ENCODE results near the gene CACTIN.

CACTIN gene

DNA sequence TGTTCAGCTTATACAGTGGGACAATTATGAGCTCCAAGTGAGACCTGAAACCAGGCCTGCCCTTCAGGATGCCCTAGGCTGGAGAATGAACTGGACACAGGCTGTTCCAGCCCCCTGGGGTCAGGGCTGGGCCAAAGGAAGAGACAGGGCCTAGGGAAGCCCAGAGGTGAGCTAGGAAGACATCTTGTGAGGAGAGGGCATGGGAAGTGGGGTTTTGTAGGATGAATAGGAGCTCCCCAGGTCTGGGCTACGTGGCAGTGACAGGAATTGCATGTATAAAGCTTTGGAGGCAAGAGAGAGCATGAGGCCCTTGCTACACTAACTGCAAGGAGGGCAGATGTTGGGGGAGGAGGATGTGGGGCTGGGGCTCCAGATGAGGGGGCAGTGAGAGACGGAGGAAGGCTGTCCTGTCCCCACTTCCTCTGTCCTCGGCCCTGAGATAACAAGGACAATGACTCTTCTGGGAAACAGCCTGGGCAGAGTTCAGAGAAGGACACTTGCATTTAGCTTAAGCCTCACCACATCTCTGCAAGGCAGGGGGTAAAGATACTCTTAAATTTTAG, 18.4 kb downstream of the CACTIN start:
- no peak for DNase-seq

DNA sequence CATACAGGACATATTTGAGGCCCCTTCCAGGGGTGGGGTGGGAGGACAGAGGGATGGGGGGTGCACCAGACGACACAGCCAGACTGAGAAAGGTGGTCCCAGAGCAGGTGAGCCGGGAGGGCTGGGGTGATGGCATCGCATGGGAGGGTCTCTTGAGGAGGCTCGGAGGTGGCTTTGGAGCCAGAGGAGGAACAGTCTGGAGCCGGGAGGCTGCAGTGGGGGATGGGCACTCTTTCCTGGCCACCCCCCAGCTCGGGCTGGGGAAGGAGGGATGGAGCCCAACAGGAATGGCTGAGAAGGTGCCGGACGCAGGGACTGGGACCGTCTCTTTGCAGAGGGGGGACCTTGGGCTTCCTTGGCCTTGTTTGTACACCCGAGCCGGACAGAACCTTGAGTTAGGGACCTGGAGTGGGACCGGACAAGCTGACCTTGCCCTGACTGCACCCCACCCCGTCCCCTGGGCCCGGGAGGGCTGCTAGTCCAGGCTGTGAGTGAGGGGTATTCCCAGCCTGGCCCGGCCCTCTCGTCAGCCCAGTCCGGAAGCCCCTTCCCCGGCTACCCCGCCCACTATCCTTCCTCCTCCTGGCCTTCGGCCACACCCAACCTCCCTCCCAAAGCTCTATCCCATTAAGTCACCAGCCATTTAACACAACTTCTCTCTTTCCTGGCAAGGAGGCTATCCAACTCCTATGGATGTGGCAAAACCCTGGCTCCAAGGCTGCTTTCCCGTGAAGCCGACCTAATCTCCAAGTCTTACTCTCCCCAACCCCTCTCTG, 19.1 kb downstream of the CACTIN start:
- DNase-seq = no peak

DNA sequence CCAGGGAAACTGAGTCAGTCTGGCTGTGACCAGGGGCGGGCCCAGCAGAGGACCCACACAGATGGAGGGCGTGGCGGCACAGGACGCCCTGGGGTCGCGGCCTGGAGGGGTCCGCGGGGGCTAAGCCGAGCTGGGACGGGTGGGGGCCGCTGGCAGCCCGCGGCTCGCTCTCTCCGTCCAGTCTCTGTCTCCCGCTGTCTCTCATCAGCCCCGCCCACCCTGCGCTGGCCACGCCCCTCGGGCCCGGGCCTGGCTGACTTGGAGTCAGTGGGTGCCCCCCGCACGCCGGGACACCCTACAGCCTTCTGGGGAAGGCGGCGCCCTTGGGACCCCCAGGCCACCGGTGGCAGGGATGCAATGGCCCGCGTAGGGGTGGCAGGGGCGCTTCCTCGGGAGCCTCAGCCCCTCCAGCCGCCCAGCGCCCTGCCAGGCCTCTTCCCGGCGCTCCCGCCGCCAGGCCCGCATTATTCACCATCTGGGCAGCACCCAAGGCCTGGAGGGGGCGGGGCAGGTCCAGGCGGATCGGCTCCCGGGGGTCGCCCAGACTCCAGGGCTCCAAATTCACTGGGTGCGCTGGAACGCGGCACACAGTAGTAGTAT, 19.8 kb downstream of the CACTIN start, which contains the start of gene TBXA2R:
TBXA2R (minus strand) TSS at position 186 of the 600 bp plus-strand sequence. CDS start 6,241 bp downstream, outside the sequence.
- peak; percentile 43 for DNase-seq

DNA sequence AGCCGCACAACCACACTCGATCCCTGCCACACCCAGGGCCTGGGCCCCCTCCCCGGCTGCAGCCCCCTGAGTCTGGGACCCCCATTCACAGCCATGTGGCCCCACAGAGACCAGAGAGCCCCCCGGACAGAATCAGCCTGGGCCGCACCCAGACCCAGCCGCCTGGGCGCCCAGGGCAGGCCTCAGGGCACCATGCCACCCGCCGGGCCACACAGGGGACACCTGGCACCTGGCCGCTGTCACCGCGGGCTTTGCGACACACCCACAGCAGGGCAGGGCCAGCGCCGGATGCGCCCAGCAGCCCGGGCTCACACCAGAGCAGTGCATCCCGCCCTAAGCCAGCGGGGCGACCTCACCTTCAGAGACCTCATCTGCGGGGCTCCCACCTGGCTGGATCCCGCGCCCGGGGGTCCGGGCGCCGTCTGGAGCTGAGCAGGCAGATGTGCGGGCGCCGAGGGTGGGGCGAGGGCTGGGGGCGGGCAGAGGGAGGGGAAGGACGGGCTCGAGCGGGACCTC, 20.4 kb downstream of the CACTIN start:
- DNase-seq = peak; percentile 12

DNA sequence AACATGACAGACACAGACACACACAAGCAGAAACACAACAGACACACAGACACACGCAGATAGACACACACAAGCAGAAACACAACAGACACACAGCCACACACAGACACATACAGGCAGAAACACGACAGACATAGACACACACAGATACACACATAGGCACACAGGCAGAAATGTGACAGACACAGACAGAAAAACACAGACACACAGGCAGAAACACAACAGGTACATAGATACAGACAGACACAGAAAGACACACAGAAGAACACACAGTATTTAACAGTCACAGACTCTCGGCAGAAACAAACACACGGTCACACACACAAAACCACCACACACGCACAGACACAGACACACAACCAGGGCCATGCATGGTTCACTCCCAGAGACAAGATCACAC, 20.8 kb downstream of the CACTIN start:
- DNase-seq = no peak

DNA sequence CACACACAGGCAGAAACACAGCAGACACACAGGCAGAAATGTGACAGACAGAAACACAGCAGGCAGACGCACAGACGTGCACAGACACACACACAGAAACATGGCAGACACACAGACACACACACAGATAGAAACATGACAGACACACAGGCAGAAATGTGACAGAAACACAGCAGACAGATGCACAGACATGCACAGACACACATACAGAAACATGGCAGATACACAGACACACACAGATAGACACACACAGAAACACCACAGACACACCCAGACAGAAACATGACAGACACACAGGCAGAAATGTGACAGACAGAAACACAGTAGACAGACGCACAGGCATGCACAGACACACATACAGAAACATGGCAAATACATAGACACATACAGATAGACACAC, 21.2 kb downstream of the CACTIN start:
- DNase-seq = no peak

DNA sequence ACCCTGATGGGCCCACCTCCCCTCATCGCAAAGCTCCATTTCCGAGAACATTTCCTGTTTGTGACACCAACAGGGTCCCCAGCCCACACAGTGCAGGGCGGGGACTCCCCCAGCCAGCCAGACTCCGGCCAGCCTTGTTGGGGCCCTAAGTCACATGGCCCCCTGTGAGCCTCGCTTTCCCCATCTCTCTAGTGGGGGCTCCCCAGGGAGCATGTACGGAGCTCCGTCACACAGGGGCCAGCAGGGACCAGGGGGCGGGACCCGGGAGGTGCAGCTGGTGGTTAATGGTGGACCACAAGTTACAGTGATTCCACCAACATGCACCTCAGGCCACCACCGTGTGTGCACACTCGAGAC, 21.6 kb downstream of the CACTIN start:
- peak; percentile 30 for DNase-seq

DNA sequence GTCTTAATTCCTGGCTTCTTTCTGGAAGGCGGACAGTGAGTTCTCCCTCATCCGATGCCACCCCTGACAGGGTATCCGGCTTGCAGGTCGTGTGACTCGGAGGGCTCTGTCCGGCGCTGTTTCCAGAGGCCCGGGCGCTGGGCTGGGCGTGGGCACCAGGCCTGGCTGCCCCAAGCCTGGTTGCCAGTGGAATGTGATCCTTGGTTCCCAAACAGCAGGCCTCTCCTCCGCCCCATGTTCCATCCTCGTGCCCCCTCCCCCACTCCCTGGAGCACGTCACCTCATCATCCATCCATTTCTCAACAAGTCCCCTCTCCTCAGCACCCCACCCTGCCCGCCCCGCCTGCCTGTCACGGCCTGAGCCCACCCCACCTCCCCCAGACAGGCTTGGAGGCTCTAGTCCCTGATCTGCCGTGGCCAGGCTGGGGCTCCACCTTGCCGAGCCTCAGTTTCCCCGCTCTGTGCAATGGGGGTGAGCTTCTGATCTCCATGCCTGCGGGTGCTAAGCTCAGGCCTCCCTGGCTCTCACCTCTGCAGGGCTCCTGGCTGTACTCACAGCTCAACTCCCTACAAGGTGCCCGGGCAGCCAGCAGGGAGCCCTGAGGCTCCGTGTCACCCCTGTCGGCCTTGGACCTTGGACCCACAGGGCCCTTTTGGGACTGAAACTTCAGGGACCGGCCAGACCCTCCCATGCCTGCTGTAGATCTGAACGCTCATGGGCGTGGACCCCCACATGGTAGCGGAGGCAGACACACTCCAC, 22.2 kb downstream of the CACTIN start:
- no peak for DNase-seq

DNA sequence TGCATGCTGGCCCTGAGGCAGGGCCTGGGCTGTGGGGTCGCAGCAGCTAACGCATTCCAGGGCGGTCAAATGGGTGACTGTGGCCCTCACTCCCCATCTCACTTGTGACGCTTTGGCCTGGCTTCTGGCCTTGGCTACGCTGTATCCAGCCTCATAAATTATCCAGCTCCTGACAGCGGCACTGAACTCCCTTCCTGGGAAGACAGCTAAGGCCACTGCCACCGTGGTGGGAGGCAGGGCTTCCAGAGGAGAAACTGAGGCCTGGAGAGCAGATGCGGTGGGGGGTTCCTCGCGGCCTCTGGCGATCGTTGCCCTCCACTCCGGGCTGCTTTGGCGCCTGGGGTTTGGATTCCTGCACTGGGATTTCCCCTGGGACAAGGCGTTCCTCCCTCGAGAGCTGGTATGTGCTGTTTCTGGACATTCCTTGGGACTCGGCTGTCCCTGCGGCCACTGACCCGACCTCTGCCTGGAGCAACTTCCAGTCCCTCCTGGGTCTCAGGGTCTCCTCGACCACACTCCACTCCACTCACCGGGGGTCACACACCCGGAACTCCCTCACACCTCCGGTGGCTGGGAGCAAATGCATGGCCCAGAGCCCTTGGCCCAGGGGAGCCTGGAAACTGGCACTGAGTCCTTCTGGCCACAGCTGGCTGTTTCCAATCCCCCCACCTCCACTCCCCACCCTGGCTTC, 23.3 kb downstream of the CACTIN start:
- no peak for DNase-seq

DNA sequence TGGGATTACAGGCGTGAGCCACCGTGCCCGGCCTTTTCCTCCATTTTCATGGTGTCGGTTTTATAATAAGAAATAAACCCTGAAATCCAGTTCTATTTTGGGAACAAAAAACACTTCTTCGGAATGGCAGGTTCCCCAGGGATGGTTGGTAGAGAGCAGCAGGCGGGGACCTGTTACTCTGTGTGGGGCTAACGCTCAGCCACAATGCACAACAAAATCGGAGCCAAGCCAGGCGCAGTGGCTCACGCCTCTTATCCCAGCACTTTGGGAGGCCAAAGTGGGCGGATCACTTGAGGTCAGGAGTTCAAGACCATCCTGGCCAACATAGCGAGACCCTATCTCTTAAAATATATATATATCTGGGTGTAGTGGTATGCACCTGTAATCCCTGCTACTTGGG, 25.6 kb downstream of the CACTIN start:
- DNase-seq = no peak

DNA sequence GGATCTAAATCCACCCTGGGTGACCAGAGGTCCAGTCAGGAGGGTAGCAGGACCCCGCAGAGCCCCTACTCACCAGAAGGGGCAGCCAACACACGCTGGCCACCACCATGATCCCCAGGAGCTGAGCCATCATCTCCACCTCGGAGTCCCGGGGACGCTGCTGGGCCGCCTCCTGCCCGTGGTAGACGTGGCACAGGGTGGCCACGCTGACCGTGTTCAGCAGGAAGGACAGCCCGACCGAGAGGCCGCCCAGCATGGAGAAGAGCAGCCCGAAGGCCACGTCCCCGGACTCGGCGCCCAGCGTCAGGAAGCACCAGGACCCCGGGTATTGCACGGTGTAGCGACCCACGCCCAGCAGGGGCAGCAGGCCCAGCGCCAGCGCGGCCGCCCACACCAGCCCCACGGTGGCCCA, 26.8 kb downstream of the CACTIN start:
- DNase-seq = no peak

DNA sequence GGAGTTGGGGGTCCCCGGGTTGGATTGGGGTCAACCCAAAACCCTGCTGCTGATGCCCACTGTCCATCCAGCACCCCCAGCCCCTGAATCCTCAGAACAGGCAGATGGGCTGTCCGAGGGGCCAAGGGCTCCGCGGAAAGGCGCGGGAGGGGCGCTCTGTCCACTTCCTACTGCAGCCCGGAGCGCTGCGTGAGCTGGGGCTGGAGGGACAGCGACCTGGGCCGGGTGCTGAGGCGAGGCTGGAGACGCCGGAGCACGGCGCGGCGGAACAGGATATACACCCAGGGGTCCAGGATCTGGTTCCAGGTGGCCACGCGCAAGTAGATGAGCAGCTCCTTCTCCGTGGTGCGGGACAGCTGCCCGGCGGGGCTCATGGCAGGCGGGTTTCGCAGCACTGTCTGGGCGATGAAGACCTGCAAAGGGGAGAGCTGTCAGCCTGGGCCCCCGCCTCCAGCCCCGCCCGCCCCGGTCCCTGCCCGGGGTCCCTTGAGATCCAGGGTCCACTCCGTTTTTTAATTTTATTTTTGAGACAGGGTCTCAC, 31.0 kb downstream of the CACTIN start:
- no peak for DNase-seq

DNA sequence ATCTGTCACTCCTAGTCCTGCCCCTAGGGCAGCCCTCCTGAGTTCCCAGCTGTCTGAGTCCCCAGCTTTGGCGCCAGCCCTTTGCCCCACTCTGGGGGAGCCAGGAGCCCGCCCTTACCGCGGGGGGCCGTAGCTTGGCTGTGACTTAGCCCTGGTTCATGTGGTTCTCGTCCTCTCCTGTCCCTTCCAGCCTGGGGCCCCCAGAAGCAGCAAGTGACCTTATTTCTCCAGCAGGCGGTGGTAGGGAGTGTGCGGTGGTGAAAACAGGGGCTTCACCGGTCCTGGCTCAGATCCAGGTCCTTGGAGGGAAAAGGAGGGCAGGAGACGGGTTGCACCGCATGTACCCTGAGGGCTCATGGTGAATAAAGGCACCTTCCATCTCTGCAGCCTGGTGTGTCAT, 33.4 kb downstream of the CACTIN start:
- DNase-seq = no peak

DNA sequence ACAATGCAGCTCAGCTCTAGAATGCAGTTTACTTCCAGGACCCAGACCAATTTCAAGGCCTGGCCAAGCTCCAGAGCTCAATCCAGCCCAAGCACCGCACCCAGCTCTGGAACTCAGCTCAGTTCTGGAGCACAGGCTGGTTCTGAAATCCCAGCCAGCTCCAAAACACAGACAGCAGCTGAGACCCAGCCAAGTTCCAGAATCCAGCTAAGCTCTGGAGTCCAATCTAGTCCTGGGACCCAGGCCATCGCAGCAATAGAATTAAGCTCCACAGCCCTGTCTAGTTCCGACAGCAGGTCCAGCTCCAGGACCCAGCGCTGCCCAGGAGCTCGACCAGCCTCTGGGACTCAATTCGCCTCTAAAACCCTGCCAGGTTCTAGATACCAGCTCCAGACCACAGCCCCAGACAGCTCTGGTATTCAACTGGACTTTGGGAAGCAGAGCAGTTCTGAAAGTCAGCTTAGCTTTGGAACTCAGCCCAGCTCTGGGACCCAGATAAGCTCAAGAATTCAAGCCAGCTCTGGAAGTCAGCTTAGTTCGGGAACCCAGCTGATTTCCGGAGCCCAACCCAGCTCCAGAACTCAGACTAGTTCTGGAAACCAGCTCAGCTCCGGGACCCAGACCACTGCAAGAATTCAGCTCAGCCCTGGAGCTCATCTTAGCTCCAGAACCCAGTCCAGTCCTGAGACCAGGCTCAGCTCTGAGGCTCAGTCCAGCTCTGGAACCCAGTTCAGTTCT, 34.5 kb downstream of the CACTIN start:
- no peak for DNase-seq

DNA sequence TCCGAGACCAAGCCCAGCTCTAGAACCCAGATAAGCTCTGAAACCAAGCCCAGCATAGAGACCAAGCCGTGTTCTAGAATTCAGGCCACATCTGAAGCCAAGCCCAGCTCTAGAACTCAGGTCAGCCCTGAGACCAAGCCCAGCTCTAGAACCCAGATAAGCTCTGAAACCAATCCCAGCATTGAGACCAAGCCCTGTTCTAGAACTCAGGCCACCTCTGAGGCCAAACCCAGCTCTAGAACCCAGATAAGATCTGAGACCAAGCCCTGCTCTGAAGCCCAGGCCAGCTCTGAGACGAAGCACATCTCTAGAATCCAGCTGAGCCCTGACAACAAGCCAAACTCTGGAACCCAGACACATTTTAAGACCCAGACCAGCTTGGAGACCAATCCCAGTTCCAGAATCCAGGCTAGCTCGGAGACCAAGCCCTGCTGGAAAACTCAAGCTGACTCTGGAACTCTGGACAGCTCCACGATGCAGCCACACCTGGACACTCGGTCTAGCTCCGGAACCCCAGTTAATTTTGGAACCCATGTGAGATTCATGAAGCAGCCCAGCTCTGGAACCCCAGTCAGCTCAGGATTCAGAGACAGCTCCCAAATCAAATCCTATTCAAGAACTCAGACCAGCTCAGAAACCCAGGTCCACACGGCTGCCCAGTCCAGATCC, 35.5 kb downstream of the CACTIN start:
- DNase-seq = no peak

DNA sequence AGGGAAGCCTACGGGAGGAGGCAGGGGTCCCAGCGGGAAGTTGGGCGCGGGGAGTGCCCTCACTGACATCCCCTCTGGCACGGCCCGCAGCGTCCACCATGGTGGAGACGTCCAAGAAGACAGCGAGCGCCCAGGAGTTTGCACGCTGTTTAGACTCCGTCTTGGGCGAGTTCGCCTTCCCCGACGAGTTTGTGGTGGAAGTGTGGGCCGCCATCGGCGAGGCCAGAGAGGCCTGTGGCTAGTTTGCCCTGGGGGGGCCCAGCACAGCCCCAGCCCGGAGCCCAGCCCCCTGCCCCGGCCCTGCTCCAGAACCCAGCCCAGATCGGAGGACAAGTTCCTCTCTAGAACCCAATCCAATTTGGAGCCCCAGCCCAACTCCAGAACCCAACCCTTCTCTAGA, 36.6 kb downstream of the CACTIN start:
- DNase-seq = no peak

DNA sequence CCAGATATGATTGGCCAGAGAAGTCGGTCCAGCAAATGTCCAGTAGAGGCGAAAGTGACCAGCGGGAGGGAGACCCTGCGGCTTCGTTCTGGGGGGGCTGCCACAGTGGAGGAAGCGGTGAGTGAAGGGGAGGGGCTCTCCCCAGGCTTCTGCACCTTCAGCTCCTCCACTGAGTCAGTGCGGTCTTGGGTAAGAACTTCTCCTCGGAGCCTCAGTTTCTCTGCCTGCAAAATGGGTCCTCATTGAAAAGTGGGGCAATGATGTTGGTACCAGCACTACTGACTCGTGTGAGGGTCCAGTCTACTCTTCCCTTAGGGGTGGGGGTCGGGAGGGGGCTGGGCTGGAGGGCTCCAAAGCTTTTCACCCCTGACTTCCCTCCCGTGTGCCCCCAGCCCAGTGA, 37.2 kb downstream of the CACTIN start:
- DNase-seq = no peak

DNA sequence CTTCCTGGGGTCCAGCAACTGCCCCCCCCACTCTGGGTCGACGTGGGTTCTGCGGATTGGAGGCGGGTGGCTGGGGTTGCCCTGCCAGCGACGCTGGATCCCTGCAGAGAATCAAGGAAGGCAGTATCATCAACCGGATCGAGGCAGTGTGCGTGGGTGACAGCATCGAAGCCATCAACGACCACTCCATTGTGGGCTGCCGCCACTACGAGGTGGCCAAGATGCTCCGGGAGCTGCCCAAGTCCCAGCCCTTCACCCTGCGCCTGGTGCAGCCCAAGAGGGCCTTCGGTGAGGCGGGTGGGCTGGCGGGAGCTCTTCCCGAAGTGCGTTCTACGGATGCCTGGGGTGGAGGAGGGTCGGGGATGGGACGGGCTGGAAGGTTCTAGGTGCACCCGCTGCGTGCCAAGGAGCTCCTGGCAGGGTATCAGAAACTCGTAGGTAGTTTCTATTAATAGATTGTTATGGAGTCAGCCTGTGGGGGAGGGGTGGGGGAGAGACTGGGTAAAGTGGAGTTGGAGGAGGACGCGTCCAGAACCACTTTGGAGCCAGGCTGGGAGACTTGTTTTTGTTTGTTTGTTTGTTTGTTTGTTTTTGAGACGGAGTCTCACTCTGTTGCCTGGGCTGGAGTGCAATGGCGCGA, 39.8 kb downstream of the CACTIN start:
- no peak for DNase-seq

DNA sequence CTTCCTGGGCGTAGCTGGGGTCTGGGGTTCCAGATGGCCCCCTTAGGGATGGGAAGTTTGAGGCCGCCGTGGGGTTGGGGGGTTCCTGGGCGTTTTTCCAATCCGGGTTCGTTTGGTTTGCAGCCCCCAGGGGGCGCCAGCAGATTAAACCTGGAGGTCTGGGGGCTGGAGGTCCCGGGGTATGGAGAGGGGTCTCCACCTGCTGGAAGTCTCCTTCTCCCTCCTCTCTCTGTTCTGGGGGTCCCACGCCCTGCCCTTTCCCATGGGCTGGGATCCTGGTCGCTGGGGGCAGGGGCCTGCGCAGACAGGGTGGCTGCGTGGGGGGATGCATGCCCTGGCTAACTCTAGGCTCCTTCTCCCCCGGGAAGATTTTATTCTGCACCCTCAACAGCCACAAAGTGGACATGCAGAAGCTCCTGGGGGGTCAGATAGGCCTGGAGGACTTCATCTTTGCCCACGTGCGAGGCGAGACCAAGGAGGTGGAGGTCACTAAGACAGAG, 40.4 kb downstream of the CACTIN start:
- peak; percentile 43 for DNase-seq
